ENCODE data around the gene PHACTR1. TPM values are rescaled to one million over a fixed set of nuclear protein-coding genes. Genes with fewer than 3 reads are reported as not detected.
"Not testable (repeated sequence)": the region's sequence is repeated elsewhere in the genome, so short reads cannot be mapped to it uniquely, and the experiment has no call there.

PHACTR1 gene
- total RNA-seq, 8 experiments from 2014 or later, result 2.7 to 24.5 (median 16.4) TPM

DNA sequence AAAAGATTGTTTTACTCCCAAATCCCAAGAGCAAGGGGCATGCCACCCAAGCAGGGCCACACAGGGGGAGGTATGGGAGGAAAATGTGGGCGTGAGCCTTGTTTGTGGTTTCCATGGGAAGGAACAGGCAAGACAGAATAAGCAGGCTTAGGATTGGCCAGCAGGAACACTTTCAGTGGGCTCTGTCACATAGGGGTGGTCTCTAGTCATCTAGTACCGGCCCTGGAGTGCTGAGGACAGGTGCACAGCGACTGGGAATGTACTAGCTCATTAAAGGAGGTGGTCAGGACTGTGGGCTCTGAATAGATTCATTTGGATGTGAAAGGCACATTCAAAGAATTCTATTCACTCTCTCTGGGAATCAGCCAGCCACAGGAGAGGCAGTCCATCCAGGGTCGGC lies 436.2 kb downstream of the PHACTR1 start:
- in situ Hi-C loops (cut with MboI; ENCODE audit: low pct_unique_long_range_greater_than_20kb in 2 of 9, low sequenced_read_pairs in 9 of 9, unreplicated experiment in 9 of 9), result no loop called here

DNA sequence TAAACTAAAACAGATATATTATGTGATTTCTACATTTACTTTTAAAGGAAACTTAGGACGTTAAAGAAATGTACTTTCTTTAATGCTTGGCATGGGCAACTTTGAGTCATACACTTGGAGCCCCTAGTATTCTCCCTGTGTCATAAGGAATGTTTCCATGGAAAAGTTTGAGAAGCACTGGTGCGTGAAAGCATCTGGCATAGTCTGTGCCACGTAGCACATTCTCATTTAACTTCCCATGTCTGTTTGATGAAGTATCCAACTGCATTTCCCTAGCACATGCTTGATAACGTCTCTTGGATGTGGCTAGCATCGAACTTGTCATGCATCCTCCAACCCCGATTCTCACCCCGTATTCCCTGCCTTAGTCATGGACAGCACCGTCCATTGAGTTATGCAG lies 439.8 kb downstream of the PHACTR1 start:
- ATAC-seq (replicated peaks in 6 of 8), result no peak
- Histone ChIP-seq H3K27ac (no peak overlapping the region), H3K4me3 (no peak overlapping the region), H3K4me1 (replicated peaks in 1 of 2) (peaks cover 0 to 5% of the 10 kb centered on the region in 2 donors)
- in situ Hi-C loops (cut with MboI; ENCODE audit: low pct_unique_long_range_greater_than_20kb in 2 of 9, low sequenced_read_pairs in 9 of 9, unreplicated experiment in 9 of 9), result no loop called here
- WGBS, 10 experiments, result 27 to 100% (median 89%) methylated on average over 1 to 7 of the region's 8 CpGs; no CpG with 5 or more reads in 1 of the 10 experiments

More for the DNA sequence above, 436.2 kb downstream of the PHACTR1 start:
- 5 to 67% (median 20%) methylated on average over 1 to 3 of the region's 4 CpGs; no CpG with 5 or more reads in 1 of the 10 experiments for WGBS, 10 experiments
- peak in 4 of 8 experiments; percentile 38 to 49 (median 44) for ATAC-seq (replicated peaks in 6 of 8)
- Histone ChIP-seq H3K4me3 (no peak overlapping the region), H3K27ac (no peak overlapping the region), H3K4me1 (replicated peaks in 1 of 2) (peaks cover 0 to 5% of the 10 kb centered on the region in 2 donors)

DNA sequence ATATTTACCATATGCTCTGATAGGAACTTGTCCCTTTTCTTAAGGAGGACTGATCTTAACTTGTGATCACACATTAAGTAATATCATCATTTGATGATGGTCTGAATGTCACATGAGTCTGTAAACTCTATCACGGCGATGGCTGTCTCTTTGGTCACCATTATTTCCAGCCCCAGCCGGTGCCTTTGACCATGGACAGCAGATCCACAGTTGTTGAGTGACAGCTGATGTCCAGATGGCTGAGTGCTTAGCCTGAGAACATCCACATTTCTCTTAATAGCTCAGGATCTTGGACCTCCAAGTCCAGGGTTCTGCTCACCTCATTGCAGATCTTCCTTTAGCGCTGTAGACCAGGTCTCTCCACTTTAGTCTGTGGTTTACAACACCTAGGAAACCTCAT lies 440.7 kb downstream of the PHACTR1 start:
- in situ Hi-C loops (cut with MboI; ENCODE audit: low pct_unique_long_range_greater_than_20kb in 2 of 9, low sequenced_read_pairs in 9 of 9, unreplicated experiment in 9 of 9), result no loop called here
- Histone ChIP-seq H3K27ac (no peak overlapping the region), H3K4me1 (replicated peaks in 1 of 2) (peaks cover 0 to 5% of the 10 kb centered on the region in 2 donors), H3K4me3 (no peak overlapping the region)
- no peak for ATAC-seq (replicated peaks in 6 of 8)
- 33 to 100% (median 90%) methylated on average over 1 to 4 of the region's 4 CpGs; no CpG with 5 or more reads in 1 of the 10 experiments for WGBS, 10 experiments

DNA sequence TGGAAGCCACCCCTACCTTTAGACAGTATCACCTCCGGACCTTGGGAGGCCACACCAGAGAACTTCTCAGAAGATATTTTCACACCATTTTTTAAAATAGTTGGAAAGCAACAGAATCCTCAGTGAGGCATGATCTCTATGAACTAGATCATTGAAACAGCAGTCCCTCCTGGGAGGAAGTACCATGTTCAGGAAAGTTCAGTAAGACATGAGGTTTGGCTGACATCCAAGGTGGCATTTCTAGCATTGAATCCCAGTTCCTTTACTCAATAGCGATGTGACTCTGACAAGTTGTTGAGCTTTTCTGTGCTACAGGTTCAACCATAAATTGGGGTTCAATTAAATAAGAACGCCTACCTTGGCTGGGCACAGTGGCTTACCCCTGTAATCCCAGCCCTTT lies 442.7 kb downstream of the PHACTR1 start:
- H3K4me3 ChIP-seq, result no peak overlapping the region
- H3K27ac ChIP-seq, result no peak overlapping the region
- ATAC-seq (replicated peaks in 6 of 8), result no peak
- peaks cover 5 to 6% of the 10 kb centered on the region in 2 donors for H3K4me1 ChIP-seq (replicated peaks in 1 of 2)
- 80 to 100% (median 100%) methylated on average over 1 to 3 of the region's 3 CpGs; no CpG with 5 or more reads in 3 of the 10 experiments for WGBS, 10 experiments
- in situ Hi-C loops (cut with MboI; ENCODE audit: low pct_unique_long_range_greater_than_20kb in 2 of 9, low sequenced_read_pairs in 9 of 9, unreplicated experiment in 9 of 9), result no loop called here

DNA sequence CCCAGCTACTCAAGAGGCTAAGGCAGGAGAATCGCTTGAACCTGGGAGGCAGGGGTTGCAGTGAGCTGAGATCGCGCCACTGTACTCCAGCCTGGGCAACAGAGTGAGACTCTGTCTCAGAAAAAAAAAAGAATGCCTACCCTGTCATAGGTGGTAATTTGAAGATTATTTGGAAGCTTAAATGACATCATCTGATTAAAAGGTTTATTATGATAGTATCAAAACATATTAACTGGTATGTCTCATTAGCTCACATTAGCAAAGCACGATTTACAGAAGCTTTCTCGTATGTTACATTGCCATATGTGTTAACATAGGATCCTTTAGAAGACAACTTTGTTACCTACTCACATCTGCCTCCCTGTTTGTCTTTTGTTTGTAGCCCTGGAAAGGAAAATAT lies 443.3 kb downstream of the PHACTR1 start:
- WGBS, 10 experiments, result 80 to 100% (median 92%) methylated on average over 1 to 5 of the region's 5 CpGs; no CpG with 5 or more reads in 4 of the 10 experiments
- H3K4me1 ChIP-seq (replicated peaks in 1 of 2); H3K4me3 ChIP-seq; ATAC-seq (replicated peaks in 6 of 8); in situ Hi-C loops (cut with MboI; ENCODE audit: low pct_unique_long_range_greater_than_20kb in 2 of 9, low sequenced_read_pairs in 9 of 9, unreplicated experiment in 9 of 9); H3K27ac ChIP-seq: not testable (repeated sequence)

DNA sequence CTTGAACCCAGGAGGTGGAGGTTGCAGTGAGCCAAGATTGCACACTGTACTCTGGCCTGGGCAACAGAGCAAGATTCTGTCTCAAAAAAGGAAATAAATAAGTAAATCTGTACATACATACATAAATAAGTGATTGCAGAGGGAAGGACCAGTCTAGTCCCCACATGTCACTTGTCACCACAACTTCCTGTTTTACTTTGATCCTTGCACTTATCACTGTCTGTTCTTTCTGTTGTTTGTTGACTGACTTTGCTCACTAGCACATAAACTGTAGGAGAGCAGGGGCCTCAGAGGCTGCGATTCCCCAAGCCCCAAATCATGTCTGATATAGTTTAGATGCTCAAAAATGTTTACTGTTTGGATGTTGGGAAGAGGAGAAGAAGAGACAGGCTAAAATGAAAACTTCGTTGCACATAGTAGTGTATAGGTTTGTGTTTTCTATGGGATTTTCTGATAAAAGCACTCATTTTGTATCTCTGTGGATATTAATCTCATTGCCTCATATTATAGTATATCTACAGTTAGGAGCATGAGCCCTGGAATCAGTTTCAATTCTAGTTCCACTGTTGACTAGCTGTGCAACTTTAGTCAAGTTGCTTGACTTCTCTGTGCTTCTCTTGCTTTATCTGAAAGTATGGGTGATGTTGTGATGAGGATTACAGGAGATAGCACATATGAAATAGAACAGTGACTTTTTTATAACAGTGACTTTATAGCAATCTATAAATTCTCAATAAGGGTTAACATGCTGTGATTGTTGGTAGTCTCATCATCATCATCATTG lies 446.8 kb downstream of the PHACTR1 start:
- ATAC-seq (replicated peaks in 6 of 8), result no peak
- Histone ChIP-seq H3K27ac (no peak overlapping the region), H3K4me3 (no peak overlapping the region), H3K4me1 (replicated peaks in 1 of 2) (peaks cover 22 to 32% of the 10 kb centered on the region in 2 donors)
- WGBS, 10 experiments, result 13 to 100% (median 86%) methylated on average over 1 to 2 of the region's 2 CpGs; no CpG with 5 or more reads in 3 of the 10 experiments
- in situ Hi-C loops (cut with MboI; ENCODE audit: low pct_unique_long_range_greater_than_20kb in 2 of 9, low sequenced_read_pairs in 9 of 9, unreplicated experiment in 9 of 9), result no loop called here

DNA sequence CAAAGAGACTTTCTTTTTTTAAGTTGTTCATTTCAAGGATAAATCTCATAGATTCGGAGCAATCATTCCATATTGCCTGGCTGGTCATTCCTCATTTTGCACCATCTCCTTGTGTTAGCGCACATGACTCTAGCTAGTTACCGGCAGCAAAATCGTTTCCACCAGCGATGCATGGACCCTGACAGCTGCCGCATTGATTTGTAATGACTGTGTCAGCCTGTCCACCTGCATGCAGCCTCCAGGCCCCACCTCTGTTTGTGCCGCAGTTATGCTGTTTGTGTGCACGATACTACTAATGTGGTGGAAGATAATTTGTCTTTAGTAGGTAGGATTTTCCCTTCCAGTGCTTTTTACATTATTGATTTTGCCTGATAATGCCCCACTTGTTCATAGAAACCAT lies 447.7 kb downstream of the PHACTR1 start:
- in situ Hi-C loops (cut with MboI; ENCODE audit: low pct_unique_long_range_greater_than_20kb in 2 of 9, low sequenced_read_pairs in 9 of 9, unreplicated experiment in 9 of 9), result no loop called here
- 33 to 97% (median 60%) methylated on average over 1 to 7 of the region's 8 CpGs; no CpG with 5 or more reads in 1 of the 10 experiments for WGBS, 10 experiments
- ATAC-seq (replicated peaks in 6 of 8), result peak in 5 of 8 experiments; percentile 56 to 88 (median 81)
- H3K27ac ChIP-seq, result no peak overlapping the region
- peaks cover 22 to 32% of the 10 kb centered on the region in 2 donors for H3K4me1 ChIP-seq (replicated peaks in 1 of 2)
- H3K4me3 ChIP-seq, result no peak overlapping the region

DNA sequence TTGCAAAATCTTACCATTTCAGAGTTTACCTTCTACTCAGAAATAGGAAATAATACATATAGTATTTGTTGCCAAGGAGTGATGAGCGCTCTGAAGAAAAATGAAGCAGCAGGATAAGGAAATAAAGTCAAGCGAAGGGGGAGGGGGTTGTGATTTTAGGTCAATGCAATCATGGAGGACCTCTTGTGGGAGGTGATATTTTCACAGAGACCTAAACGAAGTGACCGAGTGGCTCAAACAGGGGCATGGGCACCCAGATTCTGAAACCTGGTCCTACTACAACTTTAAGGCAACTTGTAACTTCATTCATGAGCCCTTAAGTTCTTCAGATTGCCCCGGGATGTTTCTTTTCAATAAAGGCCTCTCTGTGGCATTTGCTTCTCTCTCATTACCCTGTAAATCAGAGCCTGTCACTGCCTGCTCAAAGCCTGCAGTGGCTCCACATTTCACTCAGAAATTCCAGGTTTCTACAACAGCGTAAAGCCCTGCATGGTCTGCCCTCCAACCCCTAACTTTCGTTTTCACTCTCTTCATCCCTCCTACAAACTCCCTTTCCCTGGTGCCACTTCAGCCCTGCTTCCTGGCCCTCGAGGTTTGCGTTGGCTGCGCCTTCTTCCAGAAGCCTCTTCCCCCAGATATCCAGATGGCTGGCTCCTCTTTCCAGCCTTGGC lies 449.1 kb downstream of the PHACTR1 start:
- 21 to 87% (median 66%) methylated on average over 2 to 9 of the region's 10 CpGs for WGBS, 10 experiments
- Histone ChIP-seq H3K4me3 (no peak overlapping the region), H3K4me1 (replicated peaks in 1 of 2) (peaks cover 22 to 32% of the 10 kb centered on the region in 2 donors), H3K27ac (peak overlapping the region in 1 of 2 donors; percentile 13)
- peak in 2 of 8 experiments; percentile 8 to 18 for ATAC-seq (replicated peaks in 6 of 8)
- in situ Hi-C loops (cut with MboI; ENCODE audit: low pct_unique_long_range_greater_than_20kb in 2 of 9, low sequenced_read_pairs in 9 of 9, unreplicated experiment in 9 of 9), result no loop called here

DNA sequence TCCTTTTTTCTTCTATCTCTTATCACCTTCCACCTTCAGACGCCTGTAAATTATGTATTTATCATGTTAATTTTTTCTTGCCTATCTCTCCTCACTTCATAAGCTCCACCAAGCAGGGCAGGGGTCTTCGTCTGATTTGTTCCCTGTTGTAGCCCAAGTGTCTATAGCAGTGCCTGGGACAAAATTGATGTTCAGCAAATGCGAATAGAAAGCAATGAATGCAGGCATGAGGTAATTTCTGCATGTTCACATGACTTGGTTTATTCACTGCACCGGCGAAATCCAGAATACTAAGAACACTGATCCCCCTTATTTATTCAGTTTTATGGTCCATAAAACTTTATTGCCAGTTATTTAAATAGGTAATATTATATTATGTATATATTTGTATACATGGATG lies 449.7 kb downstream of the PHACTR1 start:
- Histone ChIP-seq H3K27ac (peak overlapping the region in 1 of 2 donors; percentile 13), H3K4me1 (replicated peaks in 1 of 2) (peaks cover 22 to 32% of the 10 kb centered on the region in 2 donors), H3K4me3 (no peak overlapping the region)
- peak in 6 of 8 experiments; percentile 23 to 69 (median 58) for ATAC-seq (replicated peaks in 6 of 8)
- WGBS, 10 experiments, result 50 to 100% (median 66%) methylated on average over 1 to 5 of the region's 5 CpGs
- in situ Hi-C loops (cut with MboI; ENCODE audit: low pct_unique_long_range_greater_than_20kb in 2 of 9, low sequenced_read_pairs in 9 of 9, unreplicated experiment in 9 of 9), result no loop called here

DNA sequence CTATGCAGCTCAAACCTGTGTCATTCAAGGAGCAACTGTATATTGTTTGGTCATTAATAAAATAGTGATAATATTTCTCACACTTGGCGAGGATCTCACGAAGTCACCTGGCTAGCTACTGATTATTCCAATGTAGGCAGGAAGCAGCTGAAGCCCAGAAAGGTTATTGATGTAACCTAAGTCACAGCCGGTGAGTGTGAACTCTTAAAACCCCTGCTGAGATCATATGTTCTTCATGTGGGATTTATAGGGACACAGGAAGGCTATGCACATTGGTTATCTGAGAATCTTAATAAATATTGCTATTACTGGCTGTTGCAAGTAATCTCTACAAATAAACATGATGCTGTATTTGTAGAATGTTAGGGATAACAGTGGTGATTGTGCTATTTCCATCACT lies 450.3 kb downstream of the PHACTR1 start:
- Histone ChIP-seq H3K4me1 (replicated peaks in 1 of 2) (peaks cover 22 to 33% of the 10 kb centered on the region in 2 donors), H3K27ac (no peak overlapping the region), H3K4me3 (no peak overlapping the region)
- in situ Hi-C loops (cut with MboI; ENCODE audit: low pct_unique_long_range_greater_than_20kb in 2 of 9, low sequenced_read_pairs in 9 of 9, unreplicated experiment in 9 of 9), result no loop called here
- ATAC-seq (replicated peaks in 6 of 8), result peak in 4 of 8 experiments; percentile 11 to 63 (median 49)
- 16 to 100% (median 85%) methylated on average over 1 to 3 of the region's 3 CpGs; no CpG with 5 or more reads in 4 of the 10 experiments for WGBS, 10 experiments

DNA sequence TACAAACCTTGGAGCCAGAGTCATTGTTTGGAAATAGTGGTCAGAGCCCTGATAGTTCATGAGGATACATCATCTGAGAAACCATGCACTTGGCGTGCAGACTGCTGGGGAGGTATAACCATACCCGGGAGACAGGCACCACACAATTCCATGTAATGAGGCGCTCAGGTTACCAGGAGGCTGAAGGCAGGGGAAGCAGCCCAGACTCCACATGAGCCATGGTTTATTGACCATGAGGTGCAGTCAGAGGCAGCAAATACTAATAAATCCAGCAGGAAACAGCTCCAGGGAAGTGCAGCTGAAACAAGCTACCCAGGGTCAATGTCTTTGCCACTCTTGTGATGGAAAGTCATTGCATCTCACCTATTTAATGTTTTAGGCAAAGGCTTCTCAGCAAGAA lies 455.7 kb downstream of the PHACTR1 start:
- in situ Hi-C loops (cut with MboI; ENCODE audit: low pct_unique_long_range_greater_than_20kb in 2 of 9, low sequenced_read_pairs in 9 of 9, unreplicated experiment in 9 of 9), result no loop called here
- peak in 5 of 8 experiments; percentile 65 to 97 (median 70) for ATAC-seq (replicated peaks in 6 of 8)
- H3K4me1 ChIP-seq (replicated peaks in 1 of 2), result peaks cover 7 to 25% of the 10 kb centered on the region in 2 donors
- H3K4me3 ChIP-seq, result no peak overlapping the region
- peak overlapping the region; percentile 54 to 58 for H3K27ac ChIP-seq
- WGBS, 10 experiments, result 60 to 92% (median 70%) methylated on average over 1 to 2 of the region's 3 CpGs; no CpG with 5 or more reads in 5 of the 10 experiments

DNA sequence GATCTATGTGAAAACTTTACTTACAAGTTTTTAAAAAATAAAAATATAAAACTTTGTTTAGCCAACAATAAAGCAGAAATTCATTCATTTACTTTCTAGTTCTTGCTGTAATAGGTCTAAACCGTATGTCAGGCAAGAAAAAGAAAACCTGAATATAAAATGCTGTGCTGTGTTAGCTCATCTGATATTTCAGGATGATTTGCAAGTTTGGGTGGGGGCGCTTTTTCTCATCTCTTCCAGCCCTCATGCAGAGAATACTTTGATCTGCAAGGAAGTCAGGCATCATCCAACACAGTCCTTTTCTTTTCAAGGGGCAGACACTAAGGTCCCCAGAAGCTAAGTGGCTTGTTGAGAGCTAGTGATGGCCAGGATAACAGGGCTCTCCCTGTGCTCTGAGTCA lies 458.5 kb downstream of the PHACTR1 start:
- in situ Hi-C loops (cut with MboI; ENCODE audit: low pct_unique_long_range_greater_than_20kb in 2 of 9, low sequenced_read_pairs in 9 of 9, unreplicated experiment in 9 of 9), result loop anchor here in 1 of 9 experiments (25.0 kb wide), 1 partner anchor 263 kb away; no protein-coding TSS in a partner anchor
- ATAC-seq (replicated peaks in 6 of 8), result peak in 2 of 8 experiments; percentile 56 to 67
- WGBS, 10 experiments, result 0 to 100% (median 33%) methylated on average over 1 to 2 of the region's 2 CpGs; no CpG with 5 or more reads in 1 of the 10 experiments
- Histone ChIP-seq H3K4me3 (no peak overlapping the region), H3K27ac (no peak overlapping the region), H3K4me1 (replicated peaks in 1 of 2) (peaks cover 7 to 20% of the 10 kb centered on the region in 2 donors)

DNA sequence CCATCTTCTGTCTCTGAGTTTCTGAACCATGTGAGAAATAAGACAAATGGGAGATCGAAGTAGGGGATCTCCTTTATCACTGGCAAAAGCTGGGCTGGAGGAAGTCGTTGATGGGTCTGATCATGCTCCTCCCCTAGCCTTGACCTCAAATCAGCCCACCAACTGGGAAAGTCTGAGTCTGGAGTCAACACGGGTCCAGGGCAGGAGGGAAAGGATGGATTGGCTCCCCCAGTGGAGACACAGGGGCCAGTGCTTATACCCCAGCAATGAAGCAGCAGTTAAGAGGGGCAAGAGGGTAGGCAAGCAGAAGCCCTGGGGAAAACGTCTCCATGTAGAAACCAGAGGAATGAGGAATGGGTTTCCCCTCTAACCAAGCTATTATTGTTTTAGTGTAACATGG lies 459.2 kb downstream of the PHACTR1 start:
- ATAC-seq (replicated peaks in 6 of 8), result no peak
- H3K4me3 ChIP-seq, result no peak overlapping the region
- 0 to 73% (median 57%) methylated on average over 1 to 4 of the region's 4 CpGs; no CpG with 5 or more reads in 1 of the 10 experiments for WGBS, 10 experiments
- in situ Hi-C loops (cut with MboI; ENCODE audit: low pct_unique_long_range_greater_than_20kb in 2 of 9, low sequenced_read_pairs in 9 of 9, unreplicated experiment in 9 of 9), result loop anchor here in 1 of 9 experiments (25.0 kb wide), 1 partner anchor 263 kb away; no protein-coding TSS in a partner anchor
- H3K27ac ChIP-seq, result no peak overlapping the region
- peaks cover 11 to 27% of the 10 kb centered on the region in 2 donors for H3K4me1 ChIP-seq (replicated peaks in 1 of 2)
